Suprapubic skin (tissue), 4 donors: ENCODE measurements around the gene TEKTIP1. TPM values are rescaled to one million over a fixed set of nuclear protein-coding genes. Genes with fewer than 3 reads are reported as not detected.

ENCODE experiments used
- DNase-seq, 2 donors: peaks; one replicate each; pipeline ENCODE4 v3.0.0-alpha.2; 2019; ENCODE audit warnings: low spot score in 2 of 2
- H3K27ac ChIP-seq: fragments of 200-600 bp; sonication (generic); one replicate; pipeline ENCODE4 v1.5.1; 2019
- H3K27me3 ChIP-seq: fragments of 200-600 bp; sonication (generic); one replicate; pipeline ENCODE4 v1.5.1; 2019
- H3K36me3 ChIP-seq: fragments of 200-600 bp; sonication (generic); one replicate; pipeline ENCODE4 v1.5.1; 2019
- H3K4me1 ChIP-seq: fragments of 200-600 bp; sonication (generic); one replicate; pipeline ENCODE4 v1.5.1; 2019
- H3K4me3 ChIP-seq: fragments of 200-600 bp; sonication (generic); one replicate; pipeline ENCODE4 v1.5.1; 2019; ENCODE audit warnings: mild to moderate bottlenecking
- H3K9me3 ChIP-seq: fragments of 200-600 bp; sonication (generic); one replicate; pipeline ENCODE4 v1.5.1; 2019
- EP300 ChIP-seq: sonication (generic); formaldehyde crosslinking; IDR thresholded peaks from one replicate; pipeline ENCODE4 v1.6.1; 2017; ENCODE audit warnings: antibody characterized with exemption
- POLR2A ChIP-seq, 2 donors: fragments of 450-650 bp; IDR thresholded peaks; one replicate each; pipeline ENCODE4 v1.6.1; 2017; ENCODE audit warnings: antibody characterized with exemption in 2 of 2, mild to moderate bottlenecking in 2 of 2, moderate library complexity in 2 of 2
- POLR2AphosphoS5 ChIP-seq, 3 donors: sonication (generic); formaldehyde crosslinking; IDR thresholded peaks; one replicate each; pipeline ENCODE4 v1.6.1; 2017; ENCODE audit warnings: antibody characterized with exemption in 3 of 3
- WGBS: methylation state at CpG from one replicate; pipeline ENCODE4 v1.1.5; 2018; 5-methylcytosine and 5-hydroxymethylcytosine counted together
- total RNA-seq, 4 donors: library from RNA; depleted of rRNA; stranded (reverse); fragments of >200 nt; gene quantifications; one replicate each; pipeline ENCODE4 v1.1.0, GENCODE V29; 2016
- TF ChIP-seq, protein P1 (sequence below), 2 donors: fragments of 200-600 bp in 1 of 2; fragments of 450-650 bp in 1 of 2; sonication (generic) in 1 of 2; IDR thresholded peaks; one replicate each; pipeline ENCODE4 v1.5.1; 2016 to 2019; ENCODE audit warnings: antibody characterized with exemption in 2 of 2, mild to moderate bottlenecking in 1 of 2, moderate library complexity in 1 of 2

Gene TEKTIP1
- total RNA-seq, 4 donors from 2014 or later = 2.4 to 5.2 TPM; not detected in 2

GRCh38 chr19:3593156-3593555 is 54.2 kb downstream of the TEKTIP1 start:
- TF ChIP-seq, protein P1, sequence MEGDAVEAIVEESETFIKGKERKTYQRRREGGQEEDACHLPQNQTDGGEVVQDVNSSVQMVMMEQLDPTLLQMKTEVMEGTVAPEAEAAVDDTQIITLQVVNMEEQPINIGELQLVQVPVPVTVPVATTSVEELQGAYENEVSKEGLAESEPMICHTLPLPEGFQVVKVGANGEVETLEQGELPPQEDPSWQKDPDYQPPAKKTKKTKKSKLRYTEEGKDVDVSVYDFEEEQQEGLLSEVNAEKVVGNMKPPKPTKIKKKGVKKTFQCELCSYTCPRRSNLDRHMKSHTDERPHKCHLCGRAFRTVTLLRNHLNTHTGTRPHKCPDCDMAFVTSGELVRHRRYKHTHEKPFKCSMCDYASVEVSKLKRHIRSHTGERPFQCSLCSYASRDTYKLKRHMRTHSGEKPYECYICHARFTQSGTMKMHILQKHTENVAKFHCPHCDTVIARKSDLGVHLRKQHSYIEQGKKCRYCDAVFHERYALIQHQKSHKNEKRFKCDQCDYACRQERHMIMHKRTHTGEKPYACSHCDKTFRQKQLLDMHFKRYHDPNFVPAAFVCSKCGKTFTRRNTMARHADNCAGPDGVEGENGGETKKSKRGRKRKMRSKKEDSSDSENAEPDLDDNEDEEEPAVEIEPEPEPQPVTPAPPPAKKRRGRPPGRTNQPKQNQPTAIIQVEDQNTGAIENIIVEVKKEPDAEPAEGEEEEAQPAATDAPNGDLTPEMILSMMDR (IDR thresholded peaks at IDR 0.05) = no peak
- no peak for TF ChIP-seq EP300
- TF ChIP-seq POLR2A (IDR thresholded peaks at IDR 0.05) = no peak
- TF ChIP-seq POLR2AphosphoS5 (IDR thresholded peaks at IDR 0.05) = no peak
- Histone ChIP-seq H3K27ac (no peak overlapping the region), H3K27me3 (no peaks in the 10 kb centered on the region), H3K36me3 (no peaks in the 10 kb centered on the region), H3K4me1 (no peaks in the 10 kb centered on the region), H3K9me3 (no peaks in the 10 kb centered on the region), H3K4me3 (no peak overlapping the region)
- DNase-seq = no peak
- WGBS = 56% methylated on average over 10 of the region's 11 CpGs

Other genes with a start within 250 kb of the TEKTIP1 start
- gene NFIC, start 172.6 kb upstream of the TEKTIP1 start, total RNA-seq = 100 to 1,000 TPM; 135 to 234 (median 194) TPM
- 1 to 10 TPM in 1 of 4 donors, not detected in 3; 2.1 TPM for gene SMIM24, start 58.6 kb upstream of the TEKTIP1 start, total RNA-seq
- gene SMIM44, start 55.7 kb upstream of the TEKTIP1 start, total RNA-seq = not detected
- 10 to 100 TPM; 10.9 to 21.7 (median 17.9) TPM for gene DOHH, start 38.5 kb upstream of the TEKTIP1 start, total RNA-seq
- 10 to 100 TPM; 45.1 to 51.1 (median 47.9) TPM for gene FZR1, start 32.9 kb upstream of the TEKTIP1 start, total RNA-seq
- 100 to 1,000 TPM in 2 of 4 donors, 10 to 100 TPM in 2; 60.4 to 206 (median 119) TPM for gene MFSD12, start 18.4 kb downstream of the TEKTIP1 start, total RNA-seq
- 100 to 1,000 TPM in 3 of 4 donors, 10 to 100 TPM in 1; 87.9 to 135 (median 118) TPM for gene HMG20B, start 33.8 kb downstream of the TEKTIP1 start, total RNA-seq
- under 1 TPM; 0.19 to 0.89 (median 0.37) TPM for gene GIPC3, start 46.3 kb downstream of the TEKTIP1 start, total RNA-seq
- under 1 TPM; 0.32 to 0.85 (median 0.41) TPM for gene TBXA2R, start 67.7 kb downstream of the TEKTIP1 start, total RNA-seq
- 10 to 100 TPM; 22.6 to 29.9 (median 27.9) TPM for gene CACTIN, start 87.6 kb downstream of the TEKTIP1 start, total RNA-seq
- gene PIP5K1C, start 161.3 kb downstream of the TEKTIP1 start, total RNA-seq = 10 to 100 TPM; 16.5 to 25.7 (median 20.8) TPM
- gene TJP3, start 169.2 kb downstream of the TEKTIP1 start, total RNA-seq = 10 to 100 TPM; 11.4 to 28.1 (median 20.1) TPM
- 10 to 100 TPM; 19.8 to 55.0 (median 25.8) TPM for gene APBA3, start 222.5 kb downstream of the TEKTIP1 start, total RNA-seq
- 10 to 100 TPM; 41.5 to 92.6 (median 63.7) TPM for gene MRPL54, start 223.5 kb downstream of the TEKTIP1 start, total RNA-seq
- gene RAX2, start 233.1 kb downstream of the TEKTIP1 start, total RNA-seq = not detected
- 1 to 10 TPM in 3 of 4 donors, under 1 TPM in 1; 0.57 to 5.4 (median 2.0) TPM for gene MATK, start 247.2 kb downstream of the TEKTIP1 start, total RNA-seq